Fibroblast of lung (primary cell): ENCODE measurements around the gene ZDHHC14. TPM values are rescaled to one million over a fixed set of nuclear protein-coding genes. Genes with fewer than 3 reads are reported as not detected.

Experiments
- DNase-seq, 2 donors: peaks; one replicate each; pipeline versions ENCODE4 v3.0.0 to v3.0.0-alpha.2; 2010; ENCODE audit warnings: low read depth in 2 of 2
- H2AFZ ChIP-seq: 2 replicates; pipeline ENCODE4 v1.5.1; 2012; ENCODE audit warnings: low read length, control low read depth, inconsistent platforms
- H3K27ac ChIP-seq: 2 replicates; pipeline ENCODE4 v1.5.1; 2011; ENCODE audit warnings: low read length, control low read depth; ENCODE audit not compliant: insufficient read depth
- H3K27me3 ChIP-seq: 2 replicates; pipeline ENCODE4 v1.5.1; 2011; ENCODE audit warnings: mild to moderate bottlenecking, low read length; ENCODE audit not compliant: control insufficient read depth, insufficient read depth
- H3K36me3 ChIP-seq: 2 replicates; pipeline ENCODE4 v1.5.1; 2011; ENCODE audit warnings: low read length; ENCODE audit not compliant: control insufficient read depth, insufficient read depth
- H3K4me1 ChIP-seq: 2 replicates; pipeline ENCODE4 v1.5.1; 2011; ENCODE audit warnings: low read length; ENCODE audit not compliant: control insufficient read depth, insufficient read depth; ENCODE audit errors: extremely low read depth
- H3K4me2 ChIP-seq: 2 replicates; pipeline ENCODE4 v1.5.1; 2011; ENCODE audit warnings: low read length, control low read depth; ENCODE audit not compliant: insufficient read depth; ENCODE audit errors: extremely low read depth
- H3K4me3 ChIP-seq, 4 experiments: fragments of 200-600 bp in 1 of 4; sonication (generic) in 1 of 4; replicated peaks in 1 of 4; 2 replicates each; pipeline ENCODE4 v1.5.1; 2011 to 2016; ENCODE audit warnings: low read length in 4 of 4, low read depth in 3 of 4, mild to moderate bottlenecking in 3 of 4, control low read depth in 2 of 4, inconsistent platforms in 1 of 4, mixed read lengths in 1 of 4; ENCODE audit not compliant: insufficient read depth in 1 of 4; ENCODE audit errors: control extremely low read depth in 1 of 4
- H3K79me2 ChIP-seq: 2 replicates; pipeline ENCODE4 v1.5.1; 2012; ENCODE audit warnings: mild to moderate bottlenecking, low read length, inconsistent platforms; ENCODE audit not compliant: control insufficient read depth, insufficient read depth
- H3K9ac ChIP-seq: 2 replicates; pipeline ENCODE4 v1.5.1; 2011; ENCODE audit warnings: mild to moderate bottlenecking, low read length, control low read depth; ENCODE audit not compliant: insufficient read depth
- H3K9me3 ChIP-seq: 2 replicates; pipeline ENCODE4 v1.5.1; 2012; ENCODE audit warnings: low read depth, low read length; ENCODE audit not compliant: control insufficient read depth, insufficient read depth
- H4K20me1 ChIP-seq: 2 replicates; pipeline ENCODE4 v1.5.1; 2011; ENCODE audit warnings: low read length; ENCODE audit not compliant: control insufficient read depth, insufficient read depth; ENCODE audit errors: extremely low read depth
- EZH2 ChIP-seq: IDR thresholded peaks from 2 replicates; pipeline ENCODE4 v1.5.1; 2012; ENCODE audit warnings: low read length, control low read depth, mild to moderate bottlenecking; ENCODE audit errors: missing control alignments
- polyA plus RNA-seq, 2 donors: library from polyadenylated mRNA; depleted of rRNA in 1 of 2; stranded (reverse) in 1 of 2; unstranded in 1 of 2; fragments of >200 nt; gene quantifications; 2 replicates each; pipeline ENCODE4 v1.2.1, GENCODE V29; 2011 to 2012; ENCODE audit warnings: missing spikeins in 1 of 2
- total RNA-seq: library from RNA; depleted of rRNA; stranded (reverse); fragments of >200 nt; gene quantifications from 2 replicates; pipeline ENCODE4 v1.2.1, GENCODE V29; 2014
- TF ChIP-seq, protein P1 (sequence below), 2 donors: IDR thresholded peaks in 1 of 2; conservative IDR thresholded peaks in 1 of 2; 1 replicate in 1 of 2; 2 replicates in 1 of 2; pipeline ENCODE4 v1.5.1; 2011 to 2012; ENCODE audit warnings: low read length in 2 of 2, control low read depth in 1 of 2, inconsistent platforms in 1 of 2, low read depth in 1 of 2, mild to moderate bottlenecking in 1 of 2

Gene ZDHHC14
- total and polyA plus RNA-seq, 2 donors (not counting 1 experiment from before 2014, with no cell fraction given): 1.7 to 3.5 TPM

DNA sequence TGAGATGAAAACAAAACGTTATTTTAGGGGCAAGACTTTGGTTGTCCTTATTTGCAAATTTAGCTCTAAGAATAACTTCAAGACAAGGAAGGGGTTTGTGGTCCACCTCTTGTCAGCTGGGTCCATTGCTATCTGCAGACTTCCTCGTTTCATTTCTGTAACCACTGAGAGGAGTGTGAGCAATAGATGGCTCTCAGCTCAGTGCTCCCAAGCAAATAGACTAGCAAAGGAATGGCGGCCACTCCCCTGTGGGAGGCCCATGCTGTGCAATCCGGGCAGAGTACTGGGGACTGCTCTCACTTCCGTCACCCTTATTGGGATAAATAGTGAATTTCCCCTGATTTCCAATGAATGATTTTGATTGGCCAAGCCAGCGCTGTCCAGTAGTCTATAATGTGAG is 176.6 kb downstream of the ZDHHC14 start:
- no peak overlapping the region for H3K9ac ChIP-seq
- H3K4me1 ChIP-seq: no peaks in the 10 kb centered on the region
- no peak overlapping the region for H3K4me2 ChIP-seq
- H3K36me3 ChIP-seq: no peaks in the 10 kb centered on the region
- TF ChIP-seq EZH2: no peak
- TF ChIP-seq, protein P1, sequence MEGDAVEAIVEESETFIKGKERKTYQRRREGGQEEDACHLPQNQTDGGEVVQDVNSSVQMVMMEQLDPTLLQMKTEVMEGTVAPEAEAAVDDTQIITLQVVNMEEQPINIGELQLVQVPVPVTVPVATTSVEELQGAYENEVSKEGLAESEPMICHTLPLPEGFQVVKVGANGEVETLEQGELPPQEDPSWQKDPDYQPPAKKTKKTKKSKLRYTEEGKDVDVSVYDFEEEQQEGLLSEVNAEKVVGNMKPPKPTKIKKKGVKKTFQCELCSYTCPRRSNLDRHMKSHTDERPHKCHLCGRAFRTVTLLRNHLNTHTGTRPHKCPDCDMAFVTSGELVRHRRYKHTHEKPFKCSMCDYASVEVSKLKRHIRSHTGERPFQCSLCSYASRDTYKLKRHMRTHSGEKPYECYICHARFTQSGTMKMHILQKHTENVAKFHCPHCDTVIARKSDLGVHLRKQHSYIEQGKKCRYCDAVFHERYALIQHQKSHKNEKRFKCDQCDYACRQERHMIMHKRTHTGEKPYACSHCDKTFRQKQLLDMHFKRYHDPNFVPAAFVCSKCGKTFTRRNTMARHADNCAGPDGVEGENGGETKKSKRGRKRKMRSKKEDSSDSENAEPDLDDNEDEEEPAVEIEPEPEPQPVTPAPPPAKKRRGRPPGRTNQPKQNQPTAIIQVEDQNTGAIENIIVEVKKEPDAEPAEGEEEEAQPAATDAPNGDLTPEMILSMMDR (conservative IDR thresholded peaks at IDR 0.05 in 1 of 2, IDR thresholded peaks at IDR 0.05 in 1 of 2; ENCODE audit: low read depth in 1 of 2, low read length in 2 of 2): no peak
- no peak overlapping the region for H2AFZ ChIP-seq
- H3K4me3 ChIP-seq: no peak overlapping the region
- H3K27ac ChIP-seq: no peak overlapping the region
- DNase-seq: no peak
- H3K9me3 ChIP-seq: no peaks in the 10 kb centered on the region
- no peaks in the 10 kb centered on the region for H3K79me2 ChIP-seq
- no peaks in the 10 kb centered on the region for H4K20me1 ChIP-seq
- no peaks in the 10 kb centered on the region for H3K27me3 ChIP-seq

DNA sequence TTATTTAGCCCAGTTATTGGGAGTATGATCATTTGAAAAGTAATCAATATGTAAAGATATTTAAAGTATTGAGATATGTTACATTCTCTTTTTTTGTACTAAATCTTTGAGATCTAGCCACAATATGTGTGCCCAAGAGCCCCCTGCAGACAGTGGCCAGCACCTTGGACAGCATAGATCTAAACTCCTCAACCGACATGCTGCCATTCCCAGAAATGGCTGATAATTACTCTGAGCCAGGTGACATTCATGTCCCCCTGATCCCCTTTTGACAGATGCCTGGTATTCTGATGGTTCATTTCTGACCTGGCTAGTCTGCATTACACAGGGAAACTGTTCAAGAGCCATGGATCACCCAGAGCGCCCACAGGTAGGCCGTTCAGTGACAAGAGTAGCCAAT is 177.1 kb downstream of the ZDHHC14 start:
- no peak for DNase-seq
- Histone ChIP-seq H3K9ac (no peak overlapping the region), H3K4me2 (no peak overlapping the region), H2AFZ (no peak overlapping the region), H3K79me2 (no peaks in the 10 kb centered on the region), H3K4me3 (no peak overlapping the region), H3K36me3 (no peaks in the 10 kb centered on the region), H3K27me3 (no peaks in the 10 kb centered on the region), H3K27ac (no peak overlapping the region), H3K4me1 (no peaks in the 10 kb centered on the region), H3K9me3 (no peaks in the 10 kb centered on the region), H4K20me1 (no peaks in the 10 kb centered on the region)
- TF ChIP-seq, protein P1 (conservative IDR thresholded peaks at IDR 0.05 in 1 of 2, IDR thresholded peaks at IDR 0.05 in 1 of 2; ENCODE audit: low read depth in 1 of 2, low read length in 2 of 2): no peak
- TF ChIP-seq EZH2: no peak

DNA sequence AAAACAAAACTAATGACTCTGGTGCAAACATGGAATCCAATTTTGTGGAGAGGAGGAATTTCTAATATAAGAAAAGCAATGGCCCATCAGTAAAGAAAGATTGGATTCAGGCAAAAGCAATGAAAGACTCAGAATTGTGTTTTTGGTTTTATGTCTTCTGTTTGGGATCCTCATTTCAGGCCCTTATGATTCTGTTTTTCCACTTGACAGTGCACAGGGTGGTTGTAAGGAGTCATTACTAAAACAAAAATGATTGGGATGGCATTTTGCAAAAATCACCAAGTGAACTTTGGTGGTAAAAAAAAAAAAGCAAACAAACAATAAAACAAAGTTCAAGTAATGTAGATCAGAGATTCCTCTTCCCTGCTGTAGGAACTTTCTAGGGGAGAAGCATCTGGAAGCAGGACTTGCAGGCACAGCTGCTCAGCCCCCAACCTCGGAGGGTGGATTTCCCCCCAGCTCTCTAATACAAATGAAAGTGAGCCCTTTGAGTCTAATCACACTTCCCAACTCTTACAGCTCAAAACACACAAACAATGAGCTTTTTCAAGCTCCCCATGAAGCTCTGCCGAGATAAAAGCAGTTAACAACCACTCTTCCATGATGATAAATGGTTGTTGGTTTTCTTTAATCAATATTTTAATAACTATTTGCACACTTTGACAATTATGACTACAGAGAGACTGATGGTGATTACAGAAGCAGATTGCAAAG is 177.7 kb downstream of the ZDHHC14 start:
- no peak for TF ChIP-seq EZH2
- TF ChIP-seq, protein P1 (conservative IDR thresholded peaks at IDR 0.05 in 1 of 2, IDR thresholded peaks at IDR 0.05 in 1 of 2; ENCODE audit: low read depth in 1 of 2, low read length in 2 of 2): no peak
- Histone ChIP-seq H3K4me1 (no peaks in the 10 kb centered on the region), H4K20me1 (no peaks in the 10 kb centered on the region), H3K4me2 (no peak overlapping the region), H3K79me2 (no peaks in the 10 kb centered on the region), H3K36me3 (no peaks in the 10 kb centered on the region), H3K4me3 (no peak overlapping the region), H2AFZ (no peak overlapping the region), H3K27ac (no peak overlapping the region), H3K9me3 (no peaks in the 10 kb centered on the region), H3K9ac (no peak overlapping the region), H3K27me3 (no peaks in the 10 kb centered on the region)
- no peak for DNase-seq
